BE2C (cell line): ENCODE measurements around the gene ISLR.

Experiments
- DNase-seq: peaks from one replicate; pipeline ENCODE4 v3.0.0-alpha.2; 2020
- H3K27me3 ChIP-seq: fragments of 250-450 bp; sonication (Bioruptor Pico); 2 replicates; pipeline ENCODE4 v1.5.1; 2020; ENCODE audit warnings: mild to moderate bottlenecking
- H3K36me3 ChIP-seq: fragments of 250-450 bp; sonication (Bioruptor Pico); 2 replicates; pipeline ENCODE4 v1.5.1; 2020; ENCODE audit warnings: mild to moderate bottlenecking
- H3K4me1 ChIP-seq: fragments of 250-450 bp; sonication (Bioruptor Pico); 2 replicates; pipeline ENCODE4 v1.5.1; 2020
- H3K4me3 ChIP-seq: 2 replicates; pipeline ENCODE4 v1.5.1; 2011; ENCODE audit warnings: low read depth, low read length
- H3K9me3 ChIP-seq: fragments of 250-450 bp; sonication (Bioruptor Pico); 2 replicates; pipeline ENCODE4 v1.5.1; 2020
- TF ChIP-seq, protein P1 (sequence below): IDR thresholded peaks from 2 replicates; pipeline ENCODE4 v1.5.1; 2012; ENCODE audit warnings: mild to moderate bottlenecking, low read depth, low read length

Gene ISLR

DNA sequence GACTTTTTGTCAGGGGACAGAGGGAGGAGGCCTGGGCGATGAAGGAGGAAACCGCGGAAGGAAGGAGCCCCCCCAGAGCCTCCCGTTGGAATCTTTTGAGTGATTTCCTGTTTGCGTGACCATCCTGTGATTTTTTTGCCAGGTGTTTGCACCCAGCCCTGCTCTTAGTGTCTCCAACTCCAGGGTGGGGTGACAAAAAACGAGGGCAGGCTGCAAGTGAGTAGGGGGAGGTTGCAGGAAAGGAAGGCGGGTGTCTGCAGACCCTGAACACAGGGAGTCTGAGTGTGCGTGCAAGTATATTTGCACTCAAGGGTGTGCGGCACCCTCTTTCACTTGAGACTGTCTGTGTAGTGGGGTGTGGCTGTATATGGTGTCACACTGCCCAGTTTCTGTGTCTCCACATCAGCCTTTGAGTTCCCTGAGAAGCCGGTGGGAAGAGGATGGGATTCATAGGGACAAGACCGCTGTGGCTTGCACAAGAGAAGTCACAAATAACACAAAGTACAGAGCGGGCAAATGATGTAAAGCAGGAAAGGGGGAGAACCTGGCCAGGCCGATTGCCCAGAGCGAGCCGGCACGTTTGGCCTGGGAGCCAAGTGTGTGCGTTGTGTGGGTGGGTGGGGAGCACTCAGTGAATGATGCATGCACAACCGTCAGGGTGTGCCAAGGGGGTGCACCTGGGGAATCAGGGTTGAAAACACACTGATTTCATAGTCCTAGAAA lies 36.5 kb upstream of the ISLR start:
- TF ChIP-seq, protein P1, sequence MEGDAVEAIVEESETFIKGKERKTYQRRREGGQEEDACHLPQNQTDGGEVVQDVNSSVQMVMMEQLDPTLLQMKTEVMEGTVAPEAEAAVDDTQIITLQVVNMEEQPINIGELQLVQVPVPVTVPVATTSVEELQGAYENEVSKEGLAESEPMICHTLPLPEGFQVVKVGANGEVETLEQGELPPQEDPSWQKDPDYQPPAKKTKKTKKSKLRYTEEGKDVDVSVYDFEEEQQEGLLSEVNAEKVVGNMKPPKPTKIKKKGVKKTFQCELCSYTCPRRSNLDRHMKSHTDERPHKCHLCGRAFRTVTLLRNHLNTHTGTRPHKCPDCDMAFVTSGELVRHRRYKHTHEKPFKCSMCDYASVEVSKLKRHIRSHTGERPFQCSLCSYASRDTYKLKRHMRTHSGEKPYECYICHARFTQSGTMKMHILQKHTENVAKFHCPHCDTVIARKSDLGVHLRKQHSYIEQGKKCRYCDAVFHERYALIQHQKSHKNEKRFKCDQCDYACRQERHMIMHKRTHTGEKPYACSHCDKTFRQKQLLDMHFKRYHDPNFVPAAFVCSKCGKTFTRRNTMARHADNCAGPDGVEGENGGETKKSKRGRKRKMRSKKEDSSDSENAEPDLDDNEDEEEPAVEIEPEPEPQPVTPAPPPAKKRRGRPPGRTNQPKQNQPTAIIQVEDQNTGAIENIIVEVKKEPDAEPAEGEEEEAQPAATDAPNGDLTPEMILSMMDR: no peak
- Histone ChIP-seq H3K27me3 (no peaks in the 10 kb centered on the region), H3K4me1 (peaks cover 44% of the 10 kb centered on the region), H3K36me3 (no peaks in the 10 kb centered on the region), H3K9me3 (no peaks in the 10 kb centered on the region), H3K4me3 (peak overlapping the region; percentile 59)
- DNase-seq: no peak

DNA sequence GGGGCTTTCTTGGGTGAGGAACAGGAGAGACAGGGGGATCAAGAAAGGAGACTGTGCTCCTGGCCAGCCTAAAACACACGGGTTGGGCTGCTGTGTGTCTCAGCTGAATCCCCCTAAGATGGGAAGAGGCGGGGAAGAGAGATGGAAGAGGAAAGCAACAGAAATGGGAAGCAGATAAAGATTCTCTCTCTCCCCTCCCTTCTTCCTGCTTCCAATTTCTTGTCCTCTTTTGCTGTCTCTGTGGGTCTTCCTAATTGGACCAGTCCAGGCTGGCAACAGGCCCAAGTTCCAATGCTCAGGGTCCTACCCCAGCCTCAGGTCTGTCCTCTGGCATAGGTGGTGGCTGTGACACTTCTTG lies 36.0 kb upstream of the ISLR start:
- Histone ChIP-seq H3K9me3 (no peaks in the 10 kb centered on the region), H3K36me3 (no peaks in the 10 kb centered on the region), H3K27me3 (no peaks in the 10 kb centered on the region), H3K4me3 (no peak overlapping the region), H3K4me1 (peaks cover 44% of the 10 kb centered on the region)
- TF ChIP-seq, protein P1: no peak
- DNase-seq: no peak

DNA sequence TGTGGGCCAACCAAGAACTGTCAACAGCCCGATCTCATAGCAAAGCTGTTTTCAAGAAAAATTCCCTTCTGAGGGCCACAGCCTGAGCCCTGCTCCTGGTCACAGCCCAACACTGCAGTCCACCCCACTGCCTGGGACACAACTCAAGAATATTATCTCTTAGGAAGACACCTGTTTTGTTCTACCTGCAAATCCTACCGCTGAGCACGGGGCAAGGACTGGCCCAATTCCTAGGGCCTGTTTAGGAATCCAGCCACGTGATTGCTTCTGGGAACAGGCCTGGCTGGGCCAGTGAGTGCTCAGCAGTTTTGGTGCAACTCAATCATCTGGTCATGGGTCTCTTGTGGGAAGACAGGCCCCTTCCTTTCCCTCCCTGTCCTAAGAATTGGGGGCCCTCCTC lies 34.9 kb upstream of the ISLR start:
- Histone ChIP-seq H3K4me1 (peaks cover 44% of the 10 kb centered on the region), H3K4me3 (no peak overlapping the region), H3K36me3 (no peaks in the 10 kb centered on the region), H3K27me3 (no peaks in the 10 kb centered on the region), H3K9me3 (no peaks in the 10 kb centered on the region)
- no peak for DNase-seq
- TF ChIP-seq, protein P1: no peak

DNA sequence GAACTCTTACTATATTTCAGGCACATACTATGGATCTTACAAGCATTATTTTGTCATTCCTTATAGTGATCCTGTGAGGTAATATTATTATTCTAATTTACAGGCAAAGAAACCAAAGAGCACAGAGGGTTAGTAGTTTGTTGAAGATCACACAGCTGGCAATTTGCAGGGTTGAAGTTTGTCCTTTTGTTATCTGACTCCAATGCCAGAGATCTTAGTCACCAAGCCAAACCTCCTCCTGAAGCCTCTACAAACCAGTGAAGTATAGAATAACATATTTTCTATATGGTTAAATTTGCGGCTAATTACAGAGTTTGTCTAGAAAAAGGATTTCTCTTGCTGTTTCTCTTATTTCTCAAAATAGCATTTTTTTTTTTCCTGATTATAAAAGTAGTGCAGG lies 31.9 kb upstream of the ISLR start:
- TF ChIP-seq, protein P1: no peak
- H3K36me3 ChIP-seq: no peaks in the 10 kb centered on the region; the same call in 1 of the 2 replicates
- H3K9me3 ChIP-seq: no peaks in the 10 kb centered on the region; the same call in 1 of the 2 replicates
- H3K4me3 ChIP-seq: no peak overlapping the region
- DNase-seq: no peak
- peaks cover 51% of the 10 kb centered on the region for H3K4me1 ChIP-seq
- no peaks in the 10 kb centered on the region for H3K27me3 ChIP-seq

DNA sequence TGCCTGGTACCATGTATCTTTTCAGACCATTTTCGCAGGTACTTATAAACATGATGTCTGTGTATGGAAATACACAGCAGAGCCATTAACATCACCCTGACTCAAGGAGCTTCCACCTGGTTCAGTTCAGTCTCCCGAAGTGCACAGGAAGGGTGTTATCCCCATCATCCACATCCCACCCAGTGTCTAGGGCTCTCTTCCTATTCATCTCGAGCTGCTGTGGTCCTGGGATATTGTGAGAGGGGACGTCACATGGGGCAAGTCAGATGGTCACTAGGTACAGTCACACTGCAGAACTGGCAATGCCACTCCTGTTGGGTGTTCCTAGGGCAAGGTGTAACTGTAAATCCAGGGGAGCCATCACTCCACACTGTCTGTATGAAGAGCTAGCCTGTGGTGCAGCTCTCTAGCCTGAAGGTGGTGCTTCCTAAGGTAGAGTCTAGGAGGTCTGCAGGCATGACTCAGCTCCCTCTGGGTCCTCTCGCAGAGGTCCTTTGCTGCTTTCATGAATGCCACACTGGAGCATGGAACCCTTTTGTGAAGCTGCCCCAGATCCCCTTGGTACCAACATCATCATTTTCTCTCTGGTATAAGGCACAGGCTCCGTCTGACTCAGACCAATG lies 29.2 kb upstream of the ISLR start:
- Histone ChIP-seq H3K4me3 (no peak overlapping the region), H3K36me3 (no peaks in the 10 kb centered on the region; the same call in 1 of the 2 replicates), H3K9me3 (no peaks in the 10 kb centered on the region; the same call in 1 of the 2 replicates), H3K27me3 (no peaks in the 10 kb centered on the region), H3K4me1 (peaks cover 30% of the 10 kb centered on the region)
- peak; percentile 60 for DNase-seq
- TF ChIP-seq, protein P1: peak; percentile 48

DNA sequence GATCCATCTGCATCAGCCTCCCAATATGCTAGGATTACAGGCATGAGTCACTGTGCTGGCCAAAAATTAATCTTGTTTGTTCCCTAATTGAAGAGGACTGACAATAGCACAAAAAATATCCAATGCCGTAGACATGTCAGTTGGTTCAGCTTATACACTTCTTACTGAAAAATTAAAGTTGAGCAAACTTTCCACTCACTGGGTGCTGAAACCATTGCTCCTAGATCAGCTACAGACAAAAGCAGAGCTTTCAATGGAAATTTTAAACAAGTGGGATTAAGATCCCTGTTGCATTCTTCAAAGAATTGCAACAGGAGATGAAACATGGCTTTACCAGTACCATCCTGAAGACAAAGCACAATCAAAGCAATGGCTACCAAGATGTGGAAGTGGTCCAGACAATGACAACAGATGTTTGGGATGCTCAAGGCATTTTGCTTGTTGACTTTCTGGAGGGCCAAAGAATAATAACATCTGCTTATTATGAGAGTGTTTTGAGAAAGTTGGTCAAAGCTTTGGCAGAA lies 27.2 kb upstream of the ISLR start:
- peaks cover 9% of the 10 kb centered on the region for H3K4me1 ChIP-seq
- TF ChIP-seq, protein P1: no peak
- no peaks in the 10 kb centered on the region; the same call in 1 of the 2 replicates for H3K36me3 ChIP-seq
- no peaks in the 10 kb centered on the region; the same call in 1 of the 2 replicates for H3K9me3 ChIP-seq
- H3K27me3 ChIP-seq: no peaks in the 10 kb centered on the region
- no peak for DNase-seq
- no peak overlapping the region for H3K4me3 ChIP-seq
